Caco-2 (cell line): Measurements from ENCODE around the gene ANKRD30A. TPM values are rescaled to one million over a fixed set of nuclear protein-coding genes. Genes with fewer than 3 reads are reported as not detected.

ENCODE experiments used
- BruUV-seq: library from RNA; stranded (reverse); fragments of 400-500 nt; replicated peaks from 2 replicates; lab custom pipeline; 2021; lab: Mats Ljungman, UMichigan
- CTCF ChIA-PET: fragments of 300-600 bp; sonication (Branson Sonifier 250); formaldehyde crosslinking; loops from one replicate; lab custom pipeline; 2022; ENCODE audit warnings: antibody characterized with exemption; lab: Charles Lee
- POLR2A ChIA-PET: fragments of 300-600 bp; sonication (Branson Sonifier 250); formaldehyde crosslinking; loops from one replicate; lab custom pipeline; 2022; ENCODE audit warnings: antibody characterized with exemption; lab: Charles Lee
- DNase-seq, 2 experiments: peaks; one replicate each; pipeline versions ENCODE4 v3.0.0 to v3.0.0-alpha.2; 2020 to 2022
- H3K27me3 ChIP-seq: replicated peaks from 2 replicates; pipeline ENCODE4 v1.6.0; 2011; ENCODE audit warnings: low read length; ENCODE audit not compliant: control insufficient read depth, insufficient read depth
- H3K36me3 ChIP-seq: 2 replicates; pipeline ENCODE4 v1.5.1; 2011; ENCODE audit warnings: low read length; ENCODE audit not compliant: control insufficient read depth, insufficient read depth
- H3K4me1 ChIP-seq: fragments of 250-450 bp; sonication (Bioruptor Pico); 2 replicates; pipeline ENCODE4 v1.5.1; 2020; ENCODE audit warnings: mild to moderate bottlenecking
- H3K4me3 ChIP-seq: 2 replicates; pipeline ENCODE4 v1.5.1; 2011; ENCODE audit warnings: low read depth, mild to moderate bottlenecking, control low read depth, low read length
- H3K9me3 ChIP-seq: fragments of 250-450 bp; sonication (Bioruptor Pico); 2 replicates; pipeline ENCODE4 v1.5.1; 2020; ENCODE audit warnings: mild to moderate bottlenecking, moderate library complexity
- H3K27ac Mint-ChIP-seq: one replicate; pipeline ENCODE4 v1.8.0; 2022; ENCODE audit warnings: mixed read lengths; ENCODE audit not compliant: unreplicated experiment
- H3K27me3 Mint-ChIP-seq: one replicate; pipeline ENCODE4 v1.8.0; 2022; ENCODE audit warnings: mixed read lengths; ENCODE audit not compliant: insufficient read depth, unreplicated experiment
- H3K36me3 Mint-ChIP-seq: one replicate; pipeline ENCODE4 v1.8.0; 2022; ENCODE audit warnings: mild to moderate bottlenecking, mixed read lengths; ENCODE audit not compliant: insufficient read depth, unreplicated experiment
- H3K4me1 Mint-ChIP-seq: one replicate; pipeline ENCODE4 v1.8.0; 2022; ENCODE audit warnings: low read depth, mixed read lengths; ENCODE audit not compliant: unreplicated experiment
- H3K4me3 Mint-ChIP-seq: one replicate; pipeline ENCODE4 v1.8.0; 2022; ENCODE audit warnings: mild to moderate bottlenecking, moderate library complexity, mixed read lengths; ENCODE audit not compliant: unreplicated experiment
- H3K9me3 Mint-ChIP-seq: one replicate; pipeline ENCODE4 v1.8.0; 2022; ENCODE audit warnings: mixed read lengths; ENCODE audit not compliant: unreplicated experiment
- intact Hi-C: fragments of 100-400 bp; cut with micrococcal nuclease; formaldehyde crosslinking; loops from one replicate; pipeline ENCODE4 v1.10.0; 2022; ENCODE audit not compliant: unreplicated experiment
- total RNA-seq: library from RNA; stranded (reverse); gene quantifications from 2 replicates; pipeline ENCODE4 v1.2.3, GENCODE V29; 2022
- TF ChIP-seq, protein P1 (sequence below), 2 experiments: fragments of 200-600 bp in 1 of 2; IDR thresholded peaks; 1 replicate in 1 of 2; 2 replicates in 1 of 2; pipeline versions ENCODE4 v1.5.1 to v1.8.0; 2011 to 2022; ENCODE audit warnings: antibody characterized with exemption in 1 of 2, control low read depth in 1 of 2, inconsistent platforms in 1 of 2, low read depth in 1 of 2, low read length in 1 of 2, mild to moderate bottlenecking in 1 of 2, moderate library complexity in 1 of 2; ENCODE audit not compliant: insufficient read depth in 1 of 2, severe bottlenecking in 1 of 2, unreplicated experiment in 1 of 2

The ANKRD30A gene
- total RNA-seq, 1 experiment from 2014 or later, result 0.14 TPM

DNA sequence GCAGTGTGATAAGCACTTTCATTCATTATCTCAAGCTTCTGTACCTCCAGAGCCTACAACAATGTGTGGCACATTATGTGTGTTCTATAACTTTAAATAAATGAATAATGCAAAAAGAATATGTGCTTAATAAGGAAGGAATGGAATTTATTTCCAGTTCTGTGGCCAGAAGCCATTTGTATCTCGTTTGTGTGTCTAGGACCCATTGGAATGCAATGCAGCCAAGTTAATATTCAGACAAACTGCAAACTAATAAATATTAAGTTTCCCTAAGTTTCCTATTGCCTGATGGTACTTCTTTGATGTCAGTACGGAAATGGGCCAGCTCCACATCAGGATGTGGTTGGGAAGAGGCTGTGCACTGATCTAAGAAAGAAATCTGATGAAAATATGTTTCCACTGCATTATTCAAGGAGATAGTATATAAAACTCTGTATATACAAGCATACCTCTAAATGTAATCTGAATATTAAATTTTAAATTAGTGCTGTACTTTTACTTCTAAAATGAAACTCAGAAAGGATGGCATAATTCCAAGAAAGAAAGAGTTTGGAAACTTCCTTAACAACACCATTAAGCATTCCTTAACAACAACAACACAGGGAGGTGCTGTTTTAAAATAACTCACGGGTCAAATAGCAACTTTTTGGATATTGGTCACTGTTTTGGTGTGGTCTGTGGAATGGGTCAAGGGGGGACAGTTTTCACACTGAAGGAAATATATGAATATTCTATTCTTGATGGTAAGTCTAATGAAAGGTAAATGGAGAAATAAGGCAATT lies 29.4 kb upstream of the ANKRD30A start:
- intact Hi-C loops, result no loop called here
- Mint-ChIP-seq H3K36me3 (peaks cover 5% of the 10 kb centered on the region), H3K9me3 (peaks cover 18% of the 10 kb centered on the region), H3K27me3 (no peaks in the 10 kb centered on the region), H3K27ac (no peak overlapping the region), H3K4me3 (no peak overlapping the region), H3K4me1 (peaks cover 6% of the 10 kb centered on the region)
- peaks cover 5% of the 10 kb centered on the region; the same call in 1 of the 2 replicates for H3K4me1 ChIP-seq
- H3K9me3 ChIP-seq, result 0 out of 2 replicates have a peak, but pooled peaks cover 8% of the 10 kb centered on the region
- no TSS peak for BruUV-seq
- no peak for DNase-seq
- no peaks in the 10 kb centered on the region for H3K27me3 ChIP-seq
- no peaks in the 10 kb centered on the region for H3K36me3 ChIP-seq
- TF ChIP-seq, protein P1, sequence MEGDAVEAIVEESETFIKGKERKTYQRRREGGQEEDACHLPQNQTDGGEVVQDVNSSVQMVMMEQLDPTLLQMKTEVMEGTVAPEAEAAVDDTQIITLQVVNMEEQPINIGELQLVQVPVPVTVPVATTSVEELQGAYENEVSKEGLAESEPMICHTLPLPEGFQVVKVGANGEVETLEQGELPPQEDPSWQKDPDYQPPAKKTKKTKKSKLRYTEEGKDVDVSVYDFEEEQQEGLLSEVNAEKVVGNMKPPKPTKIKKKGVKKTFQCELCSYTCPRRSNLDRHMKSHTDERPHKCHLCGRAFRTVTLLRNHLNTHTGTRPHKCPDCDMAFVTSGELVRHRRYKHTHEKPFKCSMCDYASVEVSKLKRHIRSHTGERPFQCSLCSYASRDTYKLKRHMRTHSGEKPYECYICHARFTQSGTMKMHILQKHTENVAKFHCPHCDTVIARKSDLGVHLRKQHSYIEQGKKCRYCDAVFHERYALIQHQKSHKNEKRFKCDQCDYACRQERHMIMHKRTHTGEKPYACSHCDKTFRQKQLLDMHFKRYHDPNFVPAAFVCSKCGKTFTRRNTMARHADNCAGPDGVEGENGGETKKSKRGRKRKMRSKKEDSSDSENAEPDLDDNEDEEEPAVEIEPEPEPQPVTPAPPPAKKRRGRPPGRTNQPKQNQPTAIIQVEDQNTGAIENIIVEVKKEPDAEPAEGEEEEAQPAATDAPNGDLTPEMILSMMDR (IDR thresholded peaks at IDR 0.05; ENCODE audit: insufficient read depth in 1 of 2, low read depth in 1 of 2, low read length in 1 of 2, severe bottlenecking in 1 of 2, unreplicated experiment in 1 of 2), result no peak
- CTCF ChIA-PET, result no interaction called here
- POLR2A ChIA-PET, result no interaction called here
- no peak overlapping the region for H3K4me3 ChIP-seq

DNA sequence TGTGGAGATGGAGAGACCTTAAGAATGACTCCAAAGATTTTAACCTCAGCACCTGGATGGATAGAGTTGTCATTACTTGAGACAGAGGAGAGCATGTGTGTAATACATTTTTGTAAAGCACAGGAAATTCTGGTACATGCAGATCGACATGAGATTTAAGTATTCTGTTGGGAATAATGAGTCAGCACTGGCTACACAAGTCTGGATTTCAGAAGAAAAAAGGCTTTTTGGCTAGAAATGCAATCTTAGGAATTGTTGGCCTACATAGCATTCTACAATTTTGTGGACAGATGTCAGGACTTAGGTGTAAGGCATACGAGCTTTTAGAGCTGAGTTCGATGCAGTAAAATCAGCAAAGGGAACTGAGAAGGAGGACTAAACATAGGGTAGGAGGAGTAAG lies 24.1 kb upstream of the ANKRD30A start:
- intact Hi-C loops, result no loop called here
- H3K36me3 Mint-ChIP-seq, result no peaks in the 10 kb centered on the region
- Histone ChIP-seq H3K27me3 (no peaks in the 10 kb centered on the region), H3K36me3 (no peaks in the 10 kb centered on the region), H3K4me3 (no peak overlapping the region), H3K4me1 (no peaks in the 10 kb centered on the region), H3K9me3 (no peaks in the 10 kb centered on the region)
- ChIA-PET CTCF (no interaction called here), POLR2A (no interaction called here)
- no peak overlapping the region for H3K27ac Mint-ChIP-seq
- peaks cover 10% of the 10 kb centered on the region for H3K4me1 Mint-ChIP-seq
- no TSS peak for BruUV-seq
- no peak for DNase-seq
- no peaks in the 10 kb centered on the region for H3K27me3 Mint-ChIP-seq
- H3K9me3 Mint-ChIP-seq, result peaks cover 17% of the 10 kb centered on the region
- TF ChIP-seq, protein P1 (IDR thresholded peaks at IDR 0.05; ENCODE audit: insufficient read depth in 1 of 2, low read depth in 1 of 2, low read length in 1 of 2, severe bottlenecking in 1 of 2, unreplicated experiment in 1 of 2), result no peak
- no peak overlapping the region for H3K4me3 Mint-ChIP-seq

DNA sequence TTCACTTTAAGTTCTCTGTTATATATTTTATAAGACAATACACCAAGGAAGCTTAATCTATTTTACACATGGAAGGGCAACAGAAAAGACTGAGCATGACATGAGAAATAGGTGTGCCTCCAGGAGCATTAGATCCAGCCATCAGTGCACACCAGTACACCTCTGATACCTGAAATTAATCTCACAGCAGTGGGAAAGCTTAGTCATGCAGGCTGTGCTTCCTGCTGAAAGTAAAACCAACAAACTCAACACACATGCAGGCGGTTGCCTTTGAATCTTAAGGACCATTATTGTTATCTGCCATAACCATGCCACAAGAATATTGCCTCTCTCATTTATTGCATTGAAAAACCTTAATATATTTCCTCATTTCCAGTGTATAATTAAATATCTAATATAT lies 16.4 kb upstream of the ANKRD30A start:
- no peaks in the 10 kb centered on the region for H3K4me1 Mint-ChIP-seq
- H3K9me3 Mint-ChIP-seq, result peaks cover 15% of the 10 kb centered on the region

More for the DNA sequence above, 16.4 kb upstream of the ANKRD30A start:
- Histone ChIP-seq H3K36me3 (no peaks in the 10 kb centered on the region), H3K9me3 (no peaks in the 10 kb centered on the region), H3K4me1 (no peaks in the 10 kb centered on the region), H3K27me3 (no peaks in the 10 kb centered on the region), H3K4me3 (no peak overlapping the region)
- Mint-ChIP-seq H3K4me3 (no peak overlapping the region), H3K27ac (no peak overlapping the region), H3K27me3 (no peaks in the 10 kb centered on the region), H3K36me3 (no peaks in the 10 kb centered on the region)
- ChIA-PET CTCF (no interaction called here), POLR2A (no interaction called here)
- TF ChIP-seq, protein P1 (IDR thresholded peaks at IDR 0.05; ENCODE audit: insufficient read depth in 1 of 2, low read depth in 1 of 2, low read length in 1 of 2, severe bottlenecking in 1 of 2, unreplicated experiment in 1 of 2), result no peak
- intact Hi-C loops, result no loop called here
- DNase-seq, result no peak
- no TSS peak for BruUV-seq
